ENCODE results near the gene KLHL6.
"Not testable (repeated sequence)": the region's sequence is repeated elsewhere in the genome, so short reads cannot be mapped to it uniquely, and the experiment has no call there.

KLHL6 gene

DNA sequence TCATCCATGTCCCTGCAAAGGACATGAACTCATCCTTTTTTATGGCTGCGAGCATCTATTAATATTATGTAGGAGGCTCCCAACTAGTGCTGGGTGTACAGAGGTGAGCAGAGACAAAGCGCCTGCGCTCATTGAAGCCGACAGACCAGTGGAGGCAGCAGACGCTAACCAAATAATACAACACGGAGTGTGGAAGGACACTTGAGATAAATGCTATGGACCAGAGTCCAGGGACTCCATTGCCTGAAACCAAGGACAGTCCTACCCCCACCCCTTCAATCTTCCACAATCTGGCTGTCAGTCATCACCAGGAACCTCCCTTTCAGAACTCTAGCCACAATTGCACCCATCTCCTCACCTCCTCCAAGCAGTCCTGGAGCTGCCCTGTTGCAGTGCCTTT, 41.5 kb downstream of the KLHL6 start:
- no peak overlapping the region for H3K4me3 ChIP-seq (ENCODE audit: low read length)
- no peak for DNase-seq (ENCODE audit: low read depth)
- TF ChIP-seq, protein P1, sequence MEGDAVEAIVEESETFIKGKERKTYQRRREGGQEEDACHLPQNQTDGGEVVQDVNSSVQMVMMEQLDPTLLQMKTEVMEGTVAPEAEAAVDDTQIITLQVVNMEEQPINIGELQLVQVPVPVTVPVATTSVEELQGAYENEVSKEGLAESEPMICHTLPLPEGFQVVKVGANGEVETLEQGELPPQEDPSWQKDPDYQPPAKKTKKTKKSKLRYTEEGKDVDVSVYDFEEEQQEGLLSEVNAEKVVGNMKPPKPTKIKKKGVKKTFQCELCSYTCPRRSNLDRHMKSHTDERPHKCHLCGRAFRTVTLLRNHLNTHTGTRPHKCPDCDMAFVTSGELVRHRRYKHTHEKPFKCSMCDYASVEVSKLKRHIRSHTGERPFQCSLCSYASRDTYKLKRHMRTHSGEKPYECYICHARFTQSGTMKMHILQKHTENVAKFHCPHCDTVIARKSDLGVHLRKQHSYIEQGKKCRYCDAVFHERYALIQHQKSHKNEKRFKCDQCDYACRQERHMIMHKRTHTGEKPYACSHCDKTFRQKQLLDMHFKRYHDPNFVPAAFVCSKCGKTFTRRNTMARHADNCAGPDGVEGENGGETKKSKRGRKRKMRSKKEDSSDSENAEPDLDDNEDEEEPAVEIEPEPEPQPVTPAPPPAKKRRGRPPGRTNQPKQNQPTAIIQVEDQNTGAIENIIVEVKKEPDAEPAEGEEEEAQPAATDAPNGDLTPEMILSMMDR (conservative IDR thresholded peaks at IDR 0.05; ENCODE audit: low read depth, low read length) = no peak

DNA sequence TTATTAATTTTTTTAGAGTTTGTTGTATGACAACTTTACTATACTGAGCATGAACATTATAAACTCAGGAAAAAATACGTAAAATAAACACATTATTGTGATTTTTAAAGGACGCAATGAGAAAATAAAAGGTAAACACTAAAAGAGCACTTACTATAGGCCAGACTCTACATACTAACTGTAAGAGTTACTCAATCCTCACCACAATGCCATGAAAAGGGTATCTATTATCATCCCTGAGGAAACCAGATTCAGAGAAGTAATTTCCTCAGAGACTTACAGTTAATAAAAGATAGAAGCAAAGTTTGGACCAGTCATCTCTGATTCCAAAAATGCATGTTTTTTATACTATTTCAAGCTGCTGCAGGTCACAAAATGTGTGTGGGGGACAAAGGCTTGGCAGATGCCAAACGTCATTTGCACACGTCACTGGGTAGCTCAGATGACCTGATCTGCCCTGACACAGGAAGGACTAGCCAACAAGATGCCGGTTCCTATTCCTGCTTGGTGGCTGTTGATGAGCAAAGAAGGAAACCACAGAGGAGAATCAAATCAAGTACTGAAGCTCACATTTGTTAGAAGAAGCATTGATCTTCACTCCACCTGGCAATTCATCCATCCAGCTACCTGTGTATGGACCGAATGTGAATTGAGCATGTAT, 42.3 kb downstream of the KLHL6 start:
- DNase-seq (ENCODE audit: low read depth) = no peak
- TF ChIP-seq, protein P1 (conservative IDR thresholded peaks at IDR 0.05; ENCODE audit: low read depth, low read length) = no peak
- no peak overlapping the region for H3K4me3 ChIP-seq (ENCODE audit: low read length)

DNA sequence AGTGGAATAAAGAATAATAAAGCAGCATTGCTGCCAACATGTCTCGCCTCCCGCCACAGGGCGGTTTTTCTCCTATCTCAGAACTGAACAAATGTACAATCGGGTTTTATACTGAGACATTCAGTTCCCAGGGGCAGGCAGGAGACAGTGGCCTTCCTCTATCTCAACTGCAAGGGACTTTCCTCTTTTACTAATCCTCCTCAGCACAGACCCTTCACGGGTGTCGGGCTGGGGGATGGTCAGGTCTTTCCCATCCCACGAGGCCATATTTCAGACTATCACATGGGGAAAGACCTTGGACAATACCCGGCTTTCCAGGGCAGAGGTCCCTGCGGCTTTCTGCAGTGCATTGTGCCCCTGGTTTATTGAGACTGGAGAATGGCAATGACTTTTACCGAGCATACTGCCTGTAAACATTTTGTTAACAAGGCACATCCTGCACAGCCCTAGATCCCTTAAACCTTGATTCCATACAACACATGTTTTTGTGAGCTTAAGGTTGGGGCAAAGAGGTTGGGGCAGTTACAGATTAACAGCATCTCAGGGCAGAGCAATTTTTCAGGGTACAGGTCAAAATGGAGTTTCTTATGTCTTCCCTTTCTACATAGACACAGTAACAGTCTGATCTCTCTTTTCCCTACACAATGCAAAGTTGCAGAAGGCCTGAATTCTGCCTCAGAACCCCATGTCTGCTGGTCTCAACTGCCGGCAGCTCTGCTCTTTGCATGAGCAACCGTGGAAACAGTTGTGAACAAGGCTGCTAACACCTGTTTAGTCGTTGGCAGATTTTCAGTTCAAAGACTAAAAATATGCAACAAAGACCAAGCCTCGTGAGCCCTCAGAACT, 44.0 kb downstream of the KLHL6 start:
- H3K4me3 ChIP-seq (ENCODE audit: low read length); DNase-seq (ENCODE audit: low read depth): not testable (repeated sequence)

DNA sequence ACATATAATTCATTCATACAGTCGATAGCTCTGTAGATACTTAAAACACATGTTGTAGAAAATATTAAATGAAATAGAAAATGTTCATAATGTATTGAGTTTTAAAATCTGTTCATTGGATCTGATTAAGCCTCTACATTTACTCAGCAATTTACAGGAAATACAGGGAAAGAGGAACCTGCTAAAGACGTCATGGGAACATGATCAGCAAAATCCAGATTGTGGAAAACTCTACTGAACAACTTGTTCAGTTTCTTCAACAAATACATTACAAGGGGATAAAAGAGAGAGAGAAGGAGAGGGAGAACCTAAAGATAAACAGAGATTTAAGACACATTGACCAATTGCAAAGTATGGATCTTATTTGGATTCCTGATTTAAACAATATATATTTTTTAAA, 46.7 kb downstream of the KLHL6 start:
- TF ChIP-seq, protein P1 (conservative IDR thresholded peaks at IDR 0.05; ENCODE audit: low read depth, low read length) = no peak
- H3K4me3 ChIP-seq (ENCODE audit: low read length) = no peak overlapping the region
- no peak for DNase-seq (ENCODE audit: low read depth)

DNA sequence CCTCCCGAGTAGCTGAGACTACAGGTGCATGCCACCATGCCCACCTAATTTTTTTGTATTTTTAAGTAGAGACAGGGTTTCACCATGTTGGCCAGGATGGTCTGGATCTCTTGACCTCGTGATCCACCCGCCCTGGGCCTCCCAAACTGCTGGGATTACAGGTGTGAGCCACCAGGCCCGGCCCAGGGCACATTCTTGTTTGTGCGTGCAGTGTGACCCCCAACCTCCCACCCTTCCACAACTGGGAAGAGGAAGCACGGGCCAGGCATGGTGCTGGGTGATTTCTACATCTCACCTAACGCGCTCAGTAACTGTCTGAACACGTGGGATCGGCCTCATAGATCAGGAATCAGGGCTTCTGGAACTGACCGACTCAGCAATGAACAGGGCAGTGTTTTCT, 48.0 kb downstream of the KLHL6 start:
- DNase-seq (ENCODE audit: low read depth) = no peak
- TF ChIP-seq, protein P1 (conservative IDR thresholded peaks at IDR 0.05; ENCODE audit: low read depth, low read length) = no peak
- no peak overlapping the region for H3K4me3 ChIP-seq (ENCODE audit: low read length)

DNA sequence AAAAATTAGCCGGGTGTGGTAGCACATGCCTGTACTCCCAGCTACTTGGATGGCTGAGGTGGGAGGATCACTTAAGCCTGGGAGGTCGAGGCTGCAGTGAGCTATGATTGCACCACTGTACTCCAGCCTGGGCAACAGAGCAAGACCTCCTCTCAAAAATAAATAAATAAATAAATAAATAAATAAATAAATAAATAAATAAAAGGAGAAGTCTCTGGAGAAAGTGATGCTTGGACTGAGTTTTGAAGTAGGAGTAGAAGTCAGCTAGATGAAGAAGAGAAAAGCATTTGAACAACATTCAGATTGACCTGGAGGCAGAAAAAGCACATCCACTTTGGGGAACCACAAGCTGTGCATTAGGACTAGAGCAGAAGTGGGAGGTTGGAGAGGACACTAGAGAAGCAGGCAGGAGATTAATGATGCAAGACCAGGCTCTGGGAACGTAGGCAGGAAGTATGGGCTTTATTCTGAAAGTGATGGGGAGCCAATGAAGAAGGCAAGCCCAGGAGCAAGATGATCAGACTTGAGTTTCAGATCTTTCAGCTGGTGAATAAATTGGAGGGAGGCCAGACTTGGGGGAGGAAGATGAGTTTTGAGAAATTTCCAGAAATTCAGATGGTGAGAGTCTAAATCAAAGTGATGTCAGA, 48.7 kb downstream of the KLHL6 start:
- DNase-seq (ENCODE audit: low read depth) = no peak
- H3K4me3 ChIP-seq (ENCODE audit: low read length) = no peak overlapping the region
- TF ChIP-seq, protein P1 (conservative IDR thresholded peaks at IDR 0.05; ENCODE audit: low read depth, low read length) = no peak

DNA sequence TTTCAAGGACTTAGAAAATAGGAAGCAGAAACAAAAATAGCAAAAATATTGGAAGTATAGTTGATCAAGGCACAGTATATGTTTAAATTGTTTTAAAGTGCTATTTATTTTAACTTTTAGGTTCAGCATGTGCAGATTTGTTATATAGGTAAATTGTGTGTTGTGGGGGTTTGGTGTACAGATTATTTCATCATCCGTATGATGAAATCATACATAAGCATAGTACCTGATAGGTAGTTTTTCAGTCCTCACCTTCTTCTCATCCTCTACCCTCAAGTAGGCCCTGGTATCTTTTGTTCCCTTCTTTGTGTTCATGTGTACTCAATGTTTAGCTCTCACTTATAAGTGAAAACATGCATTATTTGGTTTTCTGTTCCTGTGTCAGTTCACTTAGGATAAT, 50.9 kb downstream of the KLHL6 start:
- H3K4me3 ChIP-seq (ENCODE audit: low read length) = no peak overlapping the region
- no peak for DNase-seq (ENCODE audit: low read depth)
- TF ChIP-seq, protein P1 (conservative IDR thresholded peaks at IDR 0.05; ENCODE audit: low read depth, low read length) = no peak
